Epithelial cell of prostate (primary cell): ENCODE results near the gene SLC7A8.
A peak's percentile ranks its signal among the peaks of the same experiment; 100 is the strongest.

Source experiments
- DNase-seq: peaks from one replicate; pipeline ENCODE4 v3.0.0-alpha.2; 2011; ENCODE audit warnings: low read depth, low spot score
- H3K27ac ChIP-seq: fragments of 450-650 bp; 2 replicates; pipeline ENCODE4 v1.5.1; 2017; ENCODE audit warnings: mild to moderate bottlenecking

SLC7A8 gene

GRCh38 chr14:23101986-23102625 lies 81.4 kb downstream of the SLC7A8 start:
- no peak for DNase-seq
- no peak overlapping the region for H3K27ac ChIP-seq

GRCh38 chr14:23101213-23101970 lies 82.1 kb downstream of the SLC7A8 start:
- no peak for DNase-seq
- no peak overlapping the region for H3K27ac ChIP-seq

- no peak for DNase-seq
- H3K27ac ChIP-seq = no peak overlapping the region
These were observed 84.1 kb downstream of the SLC7A8 start for GRCh38 chr14:23099212-23099861.

- no peak overlapping the region for H3K27ac ChIP-seq
- no peak for DNase-seq
These were observed 85.7 kb downstream of the SLC7A8 start for GRCh38 chr14:23097786-23098185.

GRCh38 chr14:23095196-23096108 lies 88.0 kb downstream of the SLC7A8 start, which contains the start of gene C14orf119:
Gene C14orf119, plus strand, starts transcription at chr14:23095505. Its CDS starts 2,154 bp downstream, at chr14:23097659.
- H3K27ac ChIP-seq = peak within 1 kb of the TSS; percentile 96
- peak; percentile 92 for DNase-seq

- DNase-seq = peak; percentile 20
- H3K27ac ChIP-seq = peak within 1 kb of the TSS; percentile 96
These were observed 88.7 kb downstream of the SLC7A8 start, which contains the start of gene ACIN1 for GRCh38 chr14:23094666-23095195. Gene ACIN1, minus strand, starts transcription at chr14:23095136. Its CDS starts 24 bp downstream, at chr14:23095112.

- no peak for DNase-seq
- H3K27ac ChIP-seq = peak overlapping the region; percentile 96
These were observed 89.3 kb downstream of the SLC7A8 start for GRCh38 chr14:23093991-23094665.

GRCh38 chr14:23093526-23093925 lies 89.9 kb downstream of the SLC7A8 start:
- no peak overlapping the region for H3K27ac ChIP-seq

GRCh38 chr14:23093104-23093503 lies 90.4 kb downstream of the SLC7A8 start:
- DNase-seq = no peak
- no peak overlapping the region for H3K27ac ChIP-seq

More at GRCh38 chr14:23093526-23093925, 89.9 kb downstream of the SLC7A8 start:
- DNase-seq = no peak

- H3K27ac ChIP-seq = no peak overlapping the region
- no peak for DNase-seq
These were observed 91.9 kb downstream of the SLC7A8 start for GRCh38 chr14:23091294-23092225.

GRCh38 chr14:23090254-23090636 lies 93.2 kb downstream of the SLC7A8 start:
- DNase-seq = no peak

GRCh38 chr14:23089498-23090253 lies 93.8 kb downstream of the SLC7A8 start:
- no peak overlapping the region for H3K27ac ChIP-seq
- no peak for DNase-seq

More at GRCh38 chr14:23090254-23090636, 93.2 kb downstream of the SLC7A8 start:
- no peak overlapping the region for H3K27ac ChIP-seq

- no peak for DNase-seq
- H3K27ac ChIP-seq = peak overlapping the region; percentile 40
These were observed 96.9 kb downstream of the SLC7A8 start for GRCh38 chr14:23086565-23086964.

- DNase-seq = no peak
- H3K27ac ChIP-seq = peak overlapping the region; percentile 40
These were observed 98.0 kb downstream of the SLC7A8 start for GRCh38 chr14:23085458-23085857.

- H3K27ac ChIP-seq = peak overlapping the region; percentile 77
- DNase-seq = no peak
These were observed 103.0 kb downstream of the SLC7A8 start for GRCh38 chr14:23080474-23080873.

GRCh38 chr14:23079716-23080115 lies 103.7 kb downstream of the SLC7A8 start:
- DNase-seq = no peak
- H3K27ac ChIP-seq = peak overlapping the region; percentile 77

- peak; percentile 57 for DNase-seq
- H3K27ac ChIP-seq = peak overlapping the region; percentile 77
These were observed 104.8 kb downstream of the SLC7A8 start for GRCh38 chr14:23078692-23079116.
